Effector memory CD8-positive, alpha-beta T cell (primary cell): ENCODE measurements around the gene HPSE2.

Source experiments
- ATAC-seq: fragments of 150-1000 bp; cut with Tn5 transposase; replicated peaks from 2 replicates; pipeline ENCODE4 v1.10.0; 2021; ENCODE audit warnings: mild to moderate bottlenecking, moderate library complexity
- DNase-seq, 3 experiments: peaks; one replicate each; pipeline ENCODE4 v3.0.0; 2021
- H3K27ac Mint-ChIP-seq, 2 donors: one replicate each; pipeline ENCODE4 v1.8.0; 2022; ENCODE audit warnings: mild to moderate bottlenecking in 2 of 2, mixed read lengths in 2 of 2, moderate library complexity in 2 of 2
- H3K27me3 Mint-ChIP-seq, 2 donors: one replicate each; pipeline ENCODE4 v1.8.0; 2022; ENCODE audit warnings: mixed read lengths in 2 of 2
- H3K36me3 Mint-ChIP-seq: one replicate; pipeline ENCODE4 v1.8.0; 2022; ENCODE audit warnings: mild to moderate bottlenecking, moderate library complexity, mixed read lengths; ENCODE audit not compliant: insufficient read depth
- H3K4me1 Mint-ChIP-seq, 2 donors: one replicate each; pipeline ENCODE4 v1.8.0; 2022; ENCODE audit warnings: low read depth in 2 of 2, mixed read lengths in 2 of 2
- H3K4me3 Mint-ChIP-seq, 2 donors: one replicate each; pipeline ENCODE4 v1.8.0; 2022; ENCODE audit warnings: mild to moderate bottlenecking in 2 of 2, mixed read lengths in 2 of 2, moderate library complexity in 2 of 2
- H3K9me3 Mint-ChIP-seq, 2 donors: one replicate each; pipeline ENCODE4 v1.8.0; 2022; ENCODE audit warnings: mixed read lengths in 2 of 2

The HPSE2 gene

GRCh38 chr10:98694014-98694413 lies 541.6 kb downstream of the HPSE2 start:
- H3K9me3 Mint-ChIP-seq: no peaks in the 10 kb centered on the region
- DNase-seq (no peak), ATAC-seq (no peak)
- no peaks in the 10 kb centered on the region for H3K36me3 Mint-ChIP-seq
- peaks cover 45 to 55% of the 10 kb centered on the region in 2 donors for H3K27me3 Mint-ChIP-seq
- no peak overlapping the region for H3K4me3 Mint-ChIP-seq
- H3K27ac Mint-ChIP-seq: no peak overlapping the region
- no peaks in the 10 kb centered on the region for H3K4me1 Mint-ChIP-seq

GRCh38 chr10:98687685-98688084 lies 548.0 kb downstream of the HPSE2 start:
- no peak for ATAC-seq
- Mint-ChIP-seq H3K27ac (no peak overlapping the region), H3K4me3 (no peak overlapping the region), H3K4me1 (no peaks in the 10 kb centered on the region), H3K36me3 (no peaks in the 10 kb centered on the region), H3K9me3 (peaks cover 3 to 12% of the 10 kb centered on the region in 2 donors), H3K27me3 (peaks cover 38 to 40% of the 10 kb centered on the region in 2 donors)
- no peak for DNase-seq

GRCh38 chr10:98684019-98684899 lies 551.4 kb downstream of the HPSE2 start:
- Mint-ChIP-seq H3K9me3 (peaks cover 3 to 12% of the 10 kb centered on the region in 2 donors), H3K36me3 (no peaks in the 10 kb centered on the region)
- ATAC-seq: no peak

GRCh38 chr10:98676895-98677294 lies 558.8 kb downstream of the HPSE2 start:
- H3K9me3 Mint-ChIP-seq: no peaks in the 10 kb centered on the region

More at GRCh38 chr10:98684019-98684899, 551.4 kb downstream of the HPSE2 start:
- Mint-ChIP-seq H3K27ac (no peak overlapping the region), H3K4me3 (no peak overlapping the region), H3K4me1 (no peaks in the 10 kb centered on the region), H3K27me3 (peaks cover 37 to 39% of the 10 kb centered on the region in 2 donors)
- DNase-seq: no peak

GRCh38 chr10:98675902-98676301 lies 559.8 kb downstream of the HPSE2 start:
- no peaks in the 10 kb centered on the region for H3K9me3 Mint-ChIP-seq
- ATAC-seq (no peak), DNase-seq (no peak)
- H3K27me3 Mint-ChIP-seq: peaks cover 9 to 19% of the 10 kb centered on the region in 2 donors
- H3K4me3 Mint-ChIP-seq: no peak overlapping the region
- no peaks in the 10 kb centered on the region for H3K4me1 Mint-ChIP-seq
- H3K36me3 Mint-ChIP-seq: no peaks in the 10 kb centered on the region
- no peak overlapping the region for H3K27ac Mint-ChIP-seq

More at GRCh38 chr10:98676895-98677294, 558.8 kb downstream of the HPSE2 start:
- Mint-ChIP-seq H3K4me1 (no peaks in the 10 kb centered on the region), H3K36me3 (no peaks in the 10 kb centered on the region), H3K27ac (no peak overlapping the region), H3K27me3 (peaks cover 11 to 22% of the 10 kb centered on the region in 2 donors), H3K4me3 (no peak overlapping the region)
- ATAC-seq (no peak), DNase-seq (no peak)

GRCh38 chr10:98673171-98673782 lies 562.4 kb downstream of the HPSE2 start:
- no peak overlapping the region for H3K4me3 Mint-ChIP-seq
- ATAC-seq (no peak), DNase-seq (no peak)
- no peak overlapping the region for H3K27ac Mint-ChIP-seq
- H3K36me3 Mint-ChIP-seq: no peaks in the 10 kb centered on the region
- H3K27me3 Mint-ChIP-seq: peaks cover 10 to 22% of the 10 kb centered on the region in 2 donors
- no peaks in the 10 kb centered on the region for H3K9me3 Mint-ChIP-seq
- H3K4me1 Mint-ChIP-seq: no peaks in the 10 kb centered on the region

- ATAC-seq: no peak
- H3K27me3 Mint-ChIP-seq: peaks cover 32 to 48% of the 10 kb centered on the region in 2 donors
- no peaks in the 10 kb centered on the region for H3K4me1 Mint-ChIP-seq
Observed at GRCh38 chr10:98667081-98667480, 568.6 kb downstream of the HPSE2 start.

GRCh38 chr10:98666276-98666675 lies 569.4 kb downstream of the HPSE2 start:
- Mint-ChIP-seq H3K9me3 (no peaks in the 10 kb centered on the region), H3K27ac (no peak overlapping the region), H3K27me3 (peaks cover 32 to 48% of the 10 kb centered on the region in 2 donors), H3K36me3 (no peaks in the 10 kb centered on the region), H3K4me3 (no peak overlapping the region), H3K4me1 (no peaks in the 10 kb centered on the region)
- no peak for DNase-seq
- no peak for ATAC-seq

More at GRCh38 chr10:98667081-98667480, 568.6 kb downstream of the HPSE2 start:
- no peak overlapping the region for H3K4me3 Mint-ChIP-seq
- no peaks in the 10 kb centered on the region for H3K9me3 Mint-ChIP-seq
- H3K27ac Mint-ChIP-seq: no peak overlapping the region
- DNase-seq: no peak
- no peaks in the 10 kb centered on the region for H3K36me3 Mint-ChIP-seq

- peak; percentile 79 for ATAC-seq
- Mint-ChIP-seq H3K4me3 (no peak overlapping the region), H3K9me3 (no peaks in the 10 kb centered on the region), H3K27me3 (peaks cover 32 to 47% of the 10 kb centered on the region in 2 donors), H3K36me3 (no peaks in the 10 kb centered on the region), H3K4me1 (no peaks in the 10 kb centered on the region), H3K27ac (no peak overlapping the region)
- DNase-seq: peak; percentile 38 to 40 (median 40)
Observed at GRCh38 chr10:98664329-98665042, 571.2 kb downstream of the HPSE2 start.

- H3K4me1 Mint-ChIP-seq: no peaks in the 10 kb centered on the region
- DNase-seq: no peak
- peaks cover 8 to 14% of the 10 kb centered on the region in 2 donors for H3K27me3 Mint-ChIP-seq
Observed at GRCh38 chr10:98659951-98660350, 575.7 kb downstream of the HPSE2 start.

GRCh38 chr10:98655492-98655891 lies 580.2 kb downstream of the HPSE2 start:
- Mint-ChIP-seq H3K27me3 (peaks cover 23 to 28% of the 10 kb centered on the region in 2 donors), H3K27ac (no peak overlapping the region), H3K9me3 (no peaks in the 10 kb centered on the region), H3K4me1 (no peaks in the 10 kb centered on the region), H3K36me3 (no peaks in the 10 kb centered on the region), H3K4me3 (no peak overlapping the region)
- DNase-seq (no peak), ATAC-seq (no peak)

More at GRCh38 chr10:98659951-98660350, 575.7 kb downstream of the HPSE2 start:
- H3K9me3 Mint-ChIP-seq: no peaks in the 10 kb centered on the region
- no peak overlapping the region for H3K4me3 Mint-ChIP-seq
- no peaks in the 10 kb centered on the region for H3K36me3 Mint-ChIP-seq
- no peak for ATAC-seq
- no peak overlapping the region for H3K27ac Mint-ChIP-seq

GRCh38 chr10:98649170-98649569 lies 586.5 kb downstream of the HPSE2 start:
- Mint-ChIP-seq H3K36me3 (no peaks in the 10 kb centered on the region), H3K4me1 (peaks cover 0 to 3% of the 10 kb centered on the region in 2 donors), H3K9me3 (no peaks in the 10 kb centered on the region), H3K27ac (no peak overlapping the region), H3K27me3 (peaks cover 40 to 44% of the 10 kb centered on the region in 2 donors), H3K4me3 (no peak overlapping the region)
- ATAC-seq (no peak), DNase-seq (no peak)
